ENCODE data around the gene KCNV2. TPM values are rescaled to one million over a fixed set of nuclear protein-coding genes. Genes with fewer than 3 reads are reported as not detected.

Gene KCNV2
- total and polyA plus RNA-seq, 7 donors: not detected

DNA sequence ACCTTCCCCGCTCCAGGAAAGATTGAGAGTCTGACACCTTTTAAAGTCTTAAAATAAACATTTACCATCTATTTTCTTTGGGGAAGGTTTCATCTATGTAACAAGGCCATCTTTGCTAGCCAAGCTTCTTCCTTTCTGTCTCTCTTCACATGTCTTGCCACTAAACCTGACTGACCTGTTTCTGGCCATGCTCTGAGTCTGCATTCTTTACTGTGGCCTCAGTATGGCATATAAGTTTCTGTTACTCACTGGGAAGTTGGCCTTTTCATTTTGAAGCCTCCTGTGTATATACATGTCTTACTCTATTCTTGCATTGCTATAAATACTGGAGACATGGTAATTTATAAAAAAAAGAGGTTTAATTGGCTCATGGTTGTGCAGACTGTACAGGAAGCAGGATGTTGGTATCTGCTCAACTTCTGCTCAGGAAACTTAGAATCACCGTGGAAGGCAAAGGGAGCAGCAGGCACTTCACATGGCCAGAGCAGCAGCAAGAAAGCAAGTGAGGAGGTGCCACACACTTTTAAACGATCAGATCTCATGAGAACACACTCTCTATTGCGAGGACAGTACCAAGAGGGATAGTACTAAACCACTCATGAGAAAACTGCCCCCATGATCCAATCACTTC is 48.1 kb downstream of the KCNV2 start:
- Histone ChIP-seq H3K4me1 (no peaks in the 10 kb centered on the region), H3K9me3 (no peaks in the 10 kb centered on the region), H3K27ac (no peak overlapping the region), H3K4me3 (no peak overlapping the region), H3K36me3 (peaks cover 0 to 17% (median 6%) of the 10 kb centered on the region in 4 donors), H3K27me3 (no peaks in the 10 kb centered on the region)
- no peak for DNase-seq
- intact Hi-C loops (cut with DNase I): no loop called here
- 69 to 89% methylated on average over 4 of the region's 4 CpGs for WGBS, 2 donors
- TF ChIP-seq EP300 (IDR thresholded peaks at IDR 0.05): no peak
- TF ChIP-seq POLR2A (IDR thresholded peaks at IDR 0.05): no peak
- no peak for TF ChIP-seq POLR2AphosphoS5 (IDR thresholded peaks at IDR 0.05)
- TF ChIP-seq, protein P1, sequence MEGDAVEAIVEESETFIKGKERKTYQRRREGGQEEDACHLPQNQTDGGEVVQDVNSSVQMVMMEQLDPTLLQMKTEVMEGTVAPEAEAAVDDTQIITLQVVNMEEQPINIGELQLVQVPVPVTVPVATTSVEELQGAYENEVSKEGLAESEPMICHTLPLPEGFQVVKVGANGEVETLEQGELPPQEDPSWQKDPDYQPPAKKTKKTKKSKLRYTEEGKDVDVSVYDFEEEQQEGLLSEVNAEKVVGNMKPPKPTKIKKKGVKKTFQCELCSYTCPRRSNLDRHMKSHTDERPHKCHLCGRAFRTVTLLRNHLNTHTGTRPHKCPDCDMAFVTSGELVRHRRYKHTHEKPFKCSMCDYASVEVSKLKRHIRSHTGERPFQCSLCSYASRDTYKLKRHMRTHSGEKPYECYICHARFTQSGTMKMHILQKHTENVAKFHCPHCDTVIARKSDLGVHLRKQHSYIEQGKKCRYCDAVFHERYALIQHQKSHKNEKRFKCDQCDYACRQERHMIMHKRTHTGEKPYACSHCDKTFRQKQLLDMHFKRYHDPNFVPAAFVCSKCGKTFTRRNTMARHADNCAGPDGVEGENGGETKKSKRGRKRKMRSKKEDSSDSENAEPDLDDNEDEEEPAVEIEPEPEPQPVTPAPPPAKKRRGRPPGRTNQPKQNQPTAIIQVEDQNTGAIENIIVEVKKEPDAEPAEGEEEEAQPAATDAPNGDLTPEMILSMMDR (IDR thresholded peaks at IDR 0.05): no peak

DNA sequence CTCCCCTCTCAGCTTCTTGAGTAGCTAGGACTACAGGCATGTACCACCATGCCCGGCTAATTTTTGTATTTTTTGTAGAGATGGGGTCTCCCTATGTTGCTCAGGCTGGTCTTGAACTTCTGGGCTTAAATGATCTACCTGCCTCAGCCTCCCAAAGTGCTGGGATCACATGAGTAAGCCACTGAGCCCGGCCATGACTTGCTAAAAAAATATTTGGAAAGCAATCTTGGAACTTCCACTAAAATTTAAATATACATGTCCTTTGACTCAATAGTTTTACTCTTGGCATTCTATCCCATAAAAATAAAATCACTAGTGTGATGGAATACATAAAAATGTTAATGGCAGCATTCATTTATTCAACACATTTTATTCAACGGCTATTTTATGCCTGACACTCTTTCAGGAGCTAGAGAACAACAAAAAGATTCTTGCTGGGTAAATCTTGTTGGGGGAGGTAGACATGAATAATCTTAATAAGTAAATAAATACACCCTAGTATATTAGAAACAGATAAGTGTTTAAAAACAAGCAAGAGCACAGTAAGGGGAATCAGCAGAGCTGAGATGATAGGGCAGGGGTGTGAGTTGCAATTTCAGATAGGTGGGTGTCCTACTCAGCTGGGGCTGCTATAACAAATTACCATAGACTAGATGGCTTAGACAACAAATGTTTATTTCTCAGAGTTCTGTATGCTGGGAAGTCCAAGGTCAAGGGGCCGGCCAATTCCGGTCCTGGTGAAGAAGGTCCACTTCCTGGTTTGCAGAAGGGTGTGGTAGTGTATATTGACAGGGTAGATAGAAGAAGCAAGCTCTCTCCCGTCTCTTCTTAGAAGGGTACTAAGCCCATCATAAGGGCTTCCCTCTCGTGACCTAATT is 50.7 kb downstream of the KCNV2 start:
- Histone ChIP-seq H3K9me3 (no peaks in the 10 kb centered on the region), H3K27ac (no peak overlapping the region), H3K4me1 (no peaks in the 10 kb centered on the region), H3K4me3 (no peak overlapping the region), H3K36me3 (peaks cover 0 to 28% (median 6%) of the 10 kb centered on the region in 4 donors), H3K27me3 (no peaks in the 10 kb centered on the region)
- DNase-seq: no peak
- 63 to 79% methylated on average over 7 of the region's 7 CpGs for WGBS, 2 donors
- intact Hi-C loops (cut with DNase I): no loop called here
- no peak for TF ChIP-seq POLR2AphosphoS5 (IDR thresholded peaks at IDR 0.05)
- TF ChIP-seq, protein P1 (IDR thresholded peaks at IDR 0.05): no peak
- TF ChIP-seq POLR2A (IDR thresholded peaks at IDR 0.05): no peak
- no peak for TF ChIP-seq EP300 (IDR thresholded peaks at IDR 0.05)

DNA sequence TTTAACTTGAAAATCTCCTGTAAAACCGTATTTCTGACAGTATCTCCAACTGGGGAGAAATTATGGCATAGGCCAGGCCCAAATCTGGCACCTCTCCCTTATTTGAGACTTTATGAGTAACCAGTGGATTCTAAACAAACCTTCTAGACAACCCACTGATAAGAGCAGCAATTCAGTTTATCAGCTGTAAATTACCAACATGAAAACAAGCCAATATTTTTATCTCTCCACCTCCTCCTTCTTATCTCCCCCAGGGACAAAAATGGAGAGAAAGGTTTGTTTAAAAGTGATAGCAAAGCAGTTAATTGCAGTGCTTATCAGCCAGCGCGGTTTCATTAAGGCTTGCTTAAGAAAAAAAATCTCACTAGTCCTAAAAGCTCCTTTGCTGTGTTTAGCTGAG is 53.8 kb downstream of the KCNV2 start:
- no peak for DNase-seq
- WGBS, 2 donors: 22 to 68% methylated on average over 3 of the region's 3 CpGs
- no peak for TF ChIP-seq POLR2AphosphoS5 (IDR thresholded peaks at IDR 0.05)
- no peak for TF ChIP-seq POLR2A (IDR thresholded peaks at IDR 0.05)
- TF ChIP-seq, protein P1 (IDR thresholded peaks at IDR 0.05): no peak
- TF ChIP-seq EP300 (IDR thresholded peaks at IDR 0.05): no peak
- no peaks in the 10 kb centered on the region for H3K27me3 ChIP-seq
- intact Hi-C loops (cut with DNase I): no loop called here
- H3K4me1 ChIP-seq: no peaks in the 10 kb centered on the region
- H3K4me3 ChIP-seq: no peak overlapping the region
- no peak overlapping the region for H3K27ac ChIP-seq
- peaks cover 0 to 56% (median 6%) of the 10 kb centered on the region in 4 donors for H3K36me3 ChIP-seq
- peaks cover 0 to 6% (median 2%) of the 10 kb centered on the region in 4 donors for H3K9me3 ChIP-seq

DNA sequence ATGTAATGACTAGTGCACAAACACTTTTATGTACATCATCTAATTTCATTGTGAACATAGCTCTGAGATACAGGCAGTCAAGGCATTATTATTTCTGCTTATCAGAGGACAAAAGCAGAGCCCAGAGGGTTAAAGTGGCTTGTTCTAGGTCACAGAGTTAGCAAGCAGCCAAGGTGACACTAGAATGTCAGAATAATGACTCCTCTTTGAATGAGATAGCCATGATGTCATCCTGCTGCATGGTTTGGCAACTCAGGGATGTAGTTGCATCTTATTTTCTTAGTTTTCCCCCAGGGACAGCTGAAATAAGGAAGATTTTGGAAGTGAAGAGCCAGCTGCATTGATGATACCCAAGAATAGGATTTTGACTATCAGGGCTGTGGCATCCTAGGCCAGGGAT is 54.4 kb downstream of the KCNV2 start:
- H3K4me3 ChIP-seq: no peak overlapping the region
- TF ChIP-seq, protein P1 (IDR thresholded peaks at IDR 0.05): no peak
- TF ChIP-seq EP300 (IDR thresholded peaks at IDR 0.05) (no peak), POLR2A (IDR thresholded peaks at IDR 0.05) (no peak), POLR2AphosphoS5 (IDR thresholded peaks at IDR 0.05) (no peak)
- no peaks in the 10 kb centered on the region for H3K27me3 ChIP-seq
- H3K9me3 ChIP-seq: peaks cover 0 to 6% (median 2%) of the 10 kb centered on the region in 4 donors
- intact Hi-C loops (cut with DNase I): no loop called here
- no peak overlapping the region for H3K27ac ChIP-seq
- no peak for DNase-seq
- peaks cover 0 to 62% (median 7%) of the 10 kb centered on the region in 4 donors for H3K36me3 ChIP-seq
- no peaks in the 10 kb centered on the region for H3K4me1 ChIP-seq

Measured in sigmoid colon (tissue), 7 donors.